KOPT-K1 (cell line): Measurements from ENCODE around the gene LIMS4.
"Not testable (repeated sequence)": the region's sequence is repeated elsewhere in the genome, so short reads cannot be mapped to it uniquely, and the experiment has no call there.

Experiments used
- H3K27ac ChIP-seq: fragments of 200-600 bp; sonication (generic); 2 replicates; pipeline ENCODE4 v1.5.1; 2016; ENCODE audit warnings: antibody characterized with exemption, mild to moderate bottlenecking, low read depth, low read length; ENCODE audit not compliant: poor library complexity, severe bottlenecking
- H3K36me3 ChIP-seq: fragments of 200-600 bp; sonication (generic); 2 replicates; pipeline ENCODE4 v1.5.1; 2017; ENCODE audit warnings: antibody characterized with exemption, mild to moderate bottlenecking, low read length, moderate library complexity; ENCODE audit not compliant: insufficient read depth
- H3K9me3 ChIP-seq: fragments of 200-600 bp; sonication (generic); 2 replicates; pipeline ENCODE4 v1.5.1; 2017; ENCODE audit warnings: antibody characterized with exemption, low read length, mild to moderate bottlenecking; ENCODE audit not compliant: insufficient read depth, poor library complexity, severe bottlenecking

LIMS4 gene

GRCh38 chr2:110472171-110473058 is at the start of gene LIMS4:
TSS of gene LIMS4 (minus strand) at chr2:110472816. CDS start at chr2:110472778, 38 bp downstream.
- not testable (repeated sequence) for H3K36me3 ChIP-seq, H3K27ac ChIP-seq, H3K9me3 ChIP-seq

GRCh38 chr2:110499755-110500377 is 27.2 kb upstream of the LIMS4 start:
- not testable (repeated sequence) for H3K9me3 ChIP-seq, H3K27ac ChIP-seq, H3K36me3 ChIP-seq

- H3K9me3 ChIP-seq, H3K36me3 ChIP-seq, H3K27ac ChIP-seq: not testable (repeated sequence)
Observed at GRCh38 chr2:110496027-110496426, 23.4 kb upstream of the LIMS4 start.

GRCh38 chr2:110494488-110494887 is 21.9 kb upstream of the LIMS4 start:
- not testable (repeated sequence) for H3K9me3 ChIP-seq, H3K27ac ChIP-seq, H3K36me3 ChIP-seq

- H3K27ac ChIP-seq, H3K9me3 ChIP-seq, H3K36me3 ChIP-seq: not testable (repeated sequence)
Observed at GRCh38 chr2:110488991-110489390, 16.4 kb upstream of the LIMS4 start.

GRCh38 chr2:110482697-110483096 is 10.1 kb upstream of the LIMS4 start:
- not testable (repeated sequence) for H3K27ac ChIP-seq, H3K9me3 ChIP-seq, H3K36me3 ChIP-seq

- H3K9me3 ChIP-seq, H3K27ac ChIP-seq, H3K36me3 ChIP-seq: not testable (repeated sequence)
Observed at GRCh38 chr2:110481200-110481599, 8.6 kb upstream of the LIMS4 start.

GRCh38 chr2:110480084-110480483 is 7.5 kb upstream of the LIMS4 start:
- not testable (repeated sequence) for H3K27ac ChIP-seq, H3K36me3 ChIP-seq, H3K9me3 ChIP-seq

GRCh38 chr2:110477370-110477769 is 4.8 kb upstream of the LIMS4 start:
- not testable (repeated sequence) for H3K9me3 ChIP-seq, H3K27ac ChIP-seq, H3K36me3 ChIP-seq

- not testable (repeated sequence) for H3K36me3 ChIP-seq, H3K9me3 ChIP-seq, H3K27ac ChIP-seq
Observed at GRCh38 chr2:110476952-110477351, 4.3 kb upstream of the LIMS4 start.

- not testable (repeated sequence) for H3K9me3 ChIP-seq, H3K27ac ChIP-seq, H3K36me3 ChIP-seq
Observed at GRCh38 chr2:110475627-110476359, 3.2 kb upstream of the LIMS4 start.

GRCh38 chr2:110474898-110475297 is 2.3 kb upstream of the LIMS4 start:
- not testable (repeated sequence) for H3K9me3 ChIP-seq

GRCh38 chr2:110473059-110473358 is 393 bp upstream of the LIMS4 start:
- not testable (repeated sequence) for H3K27ac ChIP-seq, H3K36me3 ChIP-seq

More at GRCh38 chr2:110474898-110475297, 2.3 kb upstream of the LIMS4 start:
- H3K36me3 ChIP-seq, H3K27ac ChIP-seq: not testable (repeated sequence)

GRCh38 chr2:110468921-110469320 is 3.7 kb downstream of the LIMS4 start:
- H3K36me3 ChIP-seq, H3K9me3 ChIP-seq, H3K27ac ChIP-seq: not testable (repeated sequence)

More at GRCh38 chr2:110473059-110473358, 393 bp upstream of the LIMS4 start:
- not testable (repeated sequence) for H3K9me3 ChIP-seq

GRCh38 chr2:110465312-110465711 is 7.3 kb downstream of the LIMS4 start:
- not testable (repeated sequence) for H3K9me3 ChIP-seq, H3K27ac ChIP-seq, H3K36me3 ChIP-seq
